GM19328 (cell line): Measurements from ENCODE around the gene TM4SF18.

Experiments used
- ATAC-seq: cut with Tn5 transposase; IDR thresholded peaks from one replicate; pipeline ENCODE4 v1.9.1; 2021; ENCODE audit warnings: mild to moderate bottlenecking, moderate library complexity; ENCODE audit not compliant: unreplicated experiment

The TM4SF18 gene

GRCh38 chr3:149331396-149331795, 2.0 kb downstream of the TM4SF18 start:
- no peak for ATAC-seq

GRCh38 chr3:149330609-149331331, 2.7 kb downstream of the TM4SF18 start:
- no peak for ATAC-seq

- no peak for ATAC-seq
These were observed 6.3 kb downstream of the TM4SF18 start for GRCh38 chr3:149327156-149327555.

- no peak for ATAC-seq
These were observed 7.9 kb downstream of the TM4SF18 start for GRCh38 chr3:149325581-149325980.

GRCh38 chr3:149324332-149324731, 9.1 kb downstream of the TM4SF18 start:
- ATAC-seq = no peak

DNA sequence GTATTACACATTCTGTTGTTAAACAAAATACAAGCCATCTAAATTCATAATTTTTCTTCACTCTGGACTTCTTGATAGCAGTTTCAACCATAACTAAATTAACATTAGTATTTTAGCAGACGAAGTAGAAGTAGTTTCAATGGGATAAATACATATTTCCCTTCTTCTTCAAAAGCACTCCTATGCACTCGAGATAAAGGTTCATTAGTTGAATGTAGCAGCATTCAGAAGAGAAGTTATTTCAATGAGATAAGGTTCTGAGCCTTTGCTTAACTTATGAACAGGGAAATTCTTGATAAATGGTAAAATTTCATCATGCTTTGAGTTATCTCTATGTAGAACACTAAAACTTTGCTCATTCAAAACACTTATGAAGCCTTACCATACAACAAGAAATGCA, 11.8 kb downstream of the TM4SF18 start:
- ATAC-seq = no peak

DNA sequence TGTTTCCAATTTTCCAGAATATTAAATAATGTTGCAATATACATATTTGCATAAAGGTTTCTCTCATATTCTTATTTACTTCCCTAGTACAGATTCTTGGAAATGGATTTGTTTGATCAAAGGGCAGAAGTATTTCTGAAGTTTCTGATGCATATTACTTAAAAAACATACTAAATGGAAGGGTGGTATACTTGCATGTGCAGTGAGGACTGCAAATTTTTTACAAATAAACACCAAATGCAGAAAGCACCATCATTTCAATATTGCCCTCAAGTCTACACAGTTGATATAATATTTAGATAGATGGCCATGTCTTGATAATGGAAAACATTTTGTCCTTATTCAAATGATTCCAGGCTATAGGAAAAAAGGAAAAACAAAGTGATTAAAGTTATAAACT, 12.3 kb downstream of the TM4SF18 start:
- ATAC-seq = no peak

- ATAC-seq = no peak
These were observed 13.7 kb downstream of the TM4SF18 start for GRCh38 chr3:149319750-149320149.

- no peak for ATAC-seq
These were observed 16.4 kb downstream of the TM4SF18 start for GRCh38 chr3:149317072-149317471.

DNA sequence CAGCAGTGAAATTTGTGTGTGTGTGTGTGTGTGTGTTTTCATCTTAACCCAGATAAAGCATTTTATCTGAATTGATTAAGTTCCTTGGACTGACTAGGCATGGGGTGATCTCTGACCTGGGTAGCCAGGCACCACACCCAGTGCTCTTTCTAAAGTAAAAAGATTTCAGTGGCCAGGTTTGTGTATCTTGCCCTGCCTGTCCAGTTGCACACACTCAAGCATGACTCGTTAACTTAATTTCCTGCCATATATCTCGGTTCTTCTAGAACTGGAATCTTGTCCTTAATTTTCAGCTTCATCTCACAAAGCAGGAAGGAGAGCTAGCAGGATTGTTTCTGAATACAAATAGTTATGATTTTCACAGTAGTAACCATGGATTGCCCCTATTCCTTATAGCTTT, 17.0 kb downstream of the TM4SF18 start:
- ATAC-seq = no peak

DNA sequence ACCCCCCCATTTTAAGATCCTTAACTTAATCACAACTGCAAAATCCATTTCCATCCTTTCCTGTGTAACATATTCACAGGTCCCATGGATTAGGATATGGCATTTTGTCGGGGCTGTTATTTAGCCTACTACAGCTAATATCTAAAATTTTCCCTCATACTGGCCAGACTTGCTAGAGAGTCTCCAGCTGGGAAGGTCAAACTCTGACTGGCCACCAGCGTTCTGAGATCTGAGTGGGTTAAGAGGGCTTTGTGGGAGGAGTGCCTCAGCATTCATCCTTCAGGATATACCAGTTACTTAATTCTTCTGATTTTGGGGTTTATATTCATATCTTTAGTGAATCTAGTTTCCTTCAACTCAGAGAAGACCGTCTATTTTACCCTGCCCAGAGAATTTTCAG, 17.7 kb downstream of the TM4SF18 start:
- ATAC-seq = no peak

- no peak for ATAC-seq
These were observed 18.4 kb downstream of the TM4SF18 start for GRCh38 chr3:149314807-149315578.

- no peak for ATAC-seq
These were observed 19.9 kb downstream of the TM4SF18 start for GRCh38 chr3:149313542-149313941.

DNA sequence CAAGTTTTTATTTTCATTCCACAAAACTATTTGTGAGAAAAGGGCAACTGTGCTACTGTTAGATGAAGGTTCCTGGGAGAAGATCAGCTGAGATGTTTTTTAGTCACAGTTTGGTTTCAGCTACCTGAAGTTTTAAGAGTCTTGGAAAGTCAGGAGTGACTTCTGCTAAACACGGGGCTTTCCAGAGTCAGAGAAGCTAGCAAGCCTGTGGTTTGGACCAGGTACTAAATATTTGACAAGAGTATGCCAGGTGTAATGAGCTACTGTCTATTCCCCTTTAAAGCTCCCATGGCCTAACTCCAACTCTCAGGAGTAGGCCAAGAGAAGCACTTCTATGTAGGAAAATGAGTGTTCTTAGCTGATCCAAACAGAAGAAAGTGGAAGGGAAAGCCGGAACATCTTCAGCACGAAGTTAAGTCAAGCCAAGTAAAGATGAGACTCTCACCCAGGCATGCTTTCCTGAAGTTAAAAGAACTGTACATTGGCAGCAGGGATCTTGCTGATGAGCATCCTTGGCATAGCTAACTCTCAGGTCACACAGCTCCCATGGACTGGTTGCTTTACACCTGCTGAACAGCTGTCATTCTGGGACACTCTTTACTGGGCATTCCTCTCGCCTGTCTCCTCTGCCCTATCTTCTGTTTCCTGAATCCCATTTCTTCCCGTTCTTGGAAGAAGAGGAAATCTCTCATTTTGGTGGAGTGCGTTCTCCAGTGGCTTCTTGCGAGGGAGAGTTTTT, 22.5 kb downstream of the TM4SF18 start:
- no peak for ATAC-seq

DNA sequence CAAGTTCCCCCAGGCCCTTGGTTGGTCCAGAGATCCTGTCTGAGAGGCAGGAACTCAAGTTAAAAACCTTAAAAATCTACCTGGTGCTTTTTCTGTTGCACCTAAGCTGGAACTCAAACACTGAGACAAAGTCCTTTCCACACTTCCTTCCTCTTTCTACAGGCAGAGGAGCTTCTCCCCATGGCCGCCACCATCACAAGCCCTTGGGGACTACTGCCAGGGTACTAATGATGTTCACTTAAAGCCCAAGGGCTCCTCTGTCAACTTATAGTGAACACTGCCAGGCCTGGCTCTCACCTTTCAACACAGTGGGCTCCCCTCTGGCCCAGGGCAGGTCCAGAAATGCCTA, 26.0 kb downstream of the TM4SF18 start:
- ATAC-seq = no peak

GRCh38 chr3:149306751-149307434, 26.5 kb downstream of the TM4SF18 start:
- ATAC-seq = no peak

DNA sequence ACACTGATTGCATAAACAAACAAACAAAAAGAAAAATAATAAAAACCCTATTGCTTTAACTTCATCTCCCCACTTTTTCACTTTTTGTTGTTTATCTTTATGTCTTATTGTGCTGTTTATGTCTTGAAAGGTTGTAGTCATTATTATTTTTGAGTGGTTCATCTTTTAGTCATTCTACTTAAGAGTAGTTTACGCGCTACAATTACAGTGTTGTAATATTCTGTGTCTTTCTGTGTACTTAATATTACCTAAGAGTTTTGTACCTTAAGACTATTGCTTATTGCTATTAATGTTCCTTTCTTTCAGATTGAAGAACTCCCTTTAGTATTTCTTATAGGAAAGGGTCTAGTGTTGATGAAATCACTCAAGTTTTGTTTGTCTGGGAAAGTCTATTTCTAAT, 28.1 kb downstream of the TM4SF18 start:
- ATAC-seq = no peak

DNA sequence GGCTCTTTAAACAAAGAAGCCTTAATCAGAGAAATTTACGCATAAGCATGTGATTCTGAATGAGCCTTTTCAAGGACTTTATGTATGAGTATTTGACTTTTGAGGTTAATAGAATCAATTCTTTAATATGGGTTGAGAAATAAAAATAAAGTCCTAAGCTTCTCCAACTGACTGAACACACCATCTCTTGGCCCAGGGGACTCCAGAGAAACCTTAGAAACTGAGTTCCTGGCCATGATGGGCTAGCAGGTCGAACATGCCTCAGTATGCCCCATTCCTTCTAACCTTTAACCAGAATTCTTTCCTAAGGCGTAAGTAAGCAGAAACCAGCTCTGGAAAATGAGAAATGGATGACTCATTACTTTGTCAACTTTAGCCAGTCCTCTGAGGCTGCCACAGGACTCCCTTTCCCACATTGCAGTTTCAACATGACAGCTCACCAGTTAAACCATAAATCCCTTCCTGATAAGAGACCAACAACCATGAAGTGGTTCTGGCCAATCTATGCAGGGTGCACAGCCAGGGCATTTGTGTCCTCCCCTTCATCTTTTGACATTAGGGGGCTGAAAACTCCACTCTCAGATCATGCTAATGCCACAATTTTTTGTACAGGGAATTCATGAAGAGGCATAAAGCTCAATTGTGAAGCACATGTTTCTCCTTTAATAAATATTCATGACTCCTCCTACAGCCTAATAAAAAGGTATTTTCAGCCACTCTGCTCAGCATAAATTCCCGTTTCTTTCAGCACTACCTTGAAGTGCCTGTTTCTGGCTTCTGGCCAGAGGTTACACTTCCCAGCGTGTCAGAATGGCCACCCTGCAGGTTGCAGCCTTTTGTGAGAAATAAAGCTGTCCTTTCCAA, 33.3 kb downstream of the TM4SF18 start:
- no peak for ATAC-seq

- ATAC-seq = no peak
These were observed 36.5 kb downstream of the TM4SF18 start for GRCh38 chr3:149296972-149297371.

DNA sequence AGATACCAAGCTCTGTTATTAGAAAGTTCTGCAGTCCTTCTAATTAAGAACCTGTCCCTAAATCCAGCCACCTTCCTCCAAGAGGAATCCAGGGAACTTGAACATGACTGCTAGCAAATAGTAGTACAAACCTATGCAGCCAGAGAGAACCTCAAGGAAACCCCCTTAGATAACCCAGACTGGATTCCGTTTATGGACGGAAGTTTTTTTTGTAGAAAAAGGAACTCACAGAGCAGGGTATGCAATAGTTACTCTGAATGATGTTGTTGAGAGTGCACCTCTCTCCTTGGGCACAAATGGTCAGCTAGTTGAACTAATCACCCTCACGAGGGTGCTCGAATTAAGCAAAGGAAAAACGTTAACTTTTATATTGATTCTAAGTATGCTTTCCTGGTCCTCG, 40.8 kb downstream of the TM4SF18 start:
- ATAC-seq = no peak
